ENCODE results near the gene HMGCR. TPM values are rescaled to one million over a fixed set of nuclear protein-coding genes. Genes with fewer than 3 reads are reported as not detected.

Gene HMGCR
- total and polyA plus RNA-seq, 2 of the 8 experiments (the other 6 are each of a cell fraction or from before 2014, with no cell fraction given) = 45.8 to 199 TPM

- no peak for DNase-seq (ENCODE audit: low read depth in 1 of 2, low spot score in 2 of 2)
- Histone ChIP-seq H3K9me3 (ENCODE audit: insufficient read depth in 2 of 2, low read depth in 1 of 2, low read length in 1 of 2) (no peaks in the 10 kb centered on the region), H4K5ac (ENCODE audit: insufficient read length, low read depth, low read length) (no peak overlapping the region)
These were observed 43.1 kb downstream of the HMGCR start for GRCh38 chr5:75380099-75380498.

More at GRCh38 chr5:75380099-75380498, 43.1 kb downstream of the HMGCR start:
- no peaks in the 10 kb centered on the region for H3K23me2 ChIP-seq (ENCODE audit: low read depth, low read length)
- ChIA-PET POLR2A (ENCODE audit: partially characterized antibody) (no interaction called here), CTCF (ENCODE audit: partially characterized antibody) (no interaction called here)
- no peaks in the 10 kb centered on the region for H4K20me1 ChIP-seq (replicated peaks in 1 of 2; ENCODE audit: control insufficient read depth in 1 of 2, insufficient read depth in 2 of 2, low read length in 2 of 2)
- peaks cover 3 to 36% (median 9%) of the 10 kb centered on the region in 4 experiments; a peak in 6 of 8 replicates for H3K36me3 ChIP-seq (ENCODE audit: control insufficient read depth in 2 of 4, insufficient read depth in 4 of 4, low read length in 3 of 4)
- no peak overlapping the region for H3K18ac ChIP-seq (ENCODE audit: extremely low read depth, low read length)
- no peak overlapping the region for H2BK5ac ChIP-seq (ENCODE audit: low read depth, low read length)
- no peak overlapping the region for H4K8ac ChIP-seq (ENCODE audit: extremely low read depth, insufficient read depth, low read length)
- H3K4ac ChIP-seq (replicated peaks; ENCODE audit: insufficient read length, low read depth, low read length) = no peak overlapping the region
- H3K14ac ChIP-seq (ENCODE audit: insufficient read length) = no peak overlapping the region
- no peaks in the 10 kb centered on the region for H3K79me1 ChIP-seq (ENCODE audit: low read depth, low read length)
- H3K4me2 ChIP-seq (ENCODE audit: insufficient read depth in 1 of 2, low read depth in 2 of 2, low read length in 2 of 2) = no peak overlapping the region
- H3K9ac ChIP-seq (replicated peaks in 1 of 4; ENCODE audit: extremely low read depth in 1 of 4, low read depth in 3 of 4, low read length in 3 of 4) = no peak overlapping the region
- H2BK12ac ChIP-seq (ENCODE audit: low read depth, low read length) = no peak overlapping the region
- 83% methylated on average over 1 of the region's 1 CpG; no CpG with 5 or more reads in 1 of the 2 experiments for WGBS, 2 experiments (ENCODE audit: extremely low coverage in 1 of 2, insufficient coverage in 1 of 2, insufficient read length in 1 of 2, insufficient replicate concordance in 2 of 2, low coverage in 1 of 2, low lambda C conversion rate in 2 of 2, missing lambda C conversion rate in 1 of 2)
- no peak overlapping the region for H2BK15ac ChIP-seq (ENCODE audit: low read length)
- H3K23ac ChIP-seq (ENCODE audit: insufficient read length) = no peak overlapping the region
- H3K4me3 ChIP-seq (ENCODE audit: extremely low read depth in 1 of 4, insufficient read depth in 2 of 4, low read depth in 3 of 4, low read length in 4 of 4) = no peak overlapping the region
- TF ChIP-seq CTCF (IDR thresholded peaks at IDR 0.05; ENCODE audit: control extremely low read depth in 1 of 3, insufficient read depth in 1 of 3, low read depth in 1 of 3, low read length in 3 of 3) (no peak), SIN3A (conservative IDR thresholded peaks at IDR 0.05 in 1 of 2, IDR thresholded peaks at IDR 0.05 in 1 of 2; ENCODE audit: low read depth in 1 of 2, low read length in 2 of 2) (no peak), SIRT6 (IDR thresholded peaks at IDR 0.05; ENCODE audit: low read length) (no peak), POLR2A (IDR thresholded peaks at IDR 0.05; ENCODE audit: control extremely low read depth in 1 of 2, low read depth in 2 of 2, low read length in 2 of 2) (no peak), SUZ12 (IDR thresholded peaks at IDR 0.05; ENCODE audit: low read length) (no peak), CEBPB (IDR thresholded peaks at IDR 0.05; ENCODE audit: low read depth, low read length) (no peak)
- no peak overlapping the region for H3K27ac ChIP-seq (ENCODE audit: low read depth, low read length)
- H2BK120ac ChIP-seq (replicated peaks; ENCODE audit: low read depth, low read length) = no peak overlapping the region
- H3K27me3 ChIP-seq (replicated peaks in 1 of 4; ENCODE audit: control insufficient read depth in 3 of 4, extremely low read depth in 1 of 4, insufficient read depth in 3 of 4, low read length in 3 of 4) = peaks cover 0 to 1% (median 0%) of the 10 kb centered on the region in 4 experiments; a peak in 1 of 7 replicates
- peaks cover 0 to 3% (median 0%) of the 10 kb centered on the region in 4 experiments; a peak in 1 of 7 replicates for H3K4me1 ChIP-seq (replicated peaks in 1 of 4; ENCODE audit: control insufficient read depth in 3 of 4, insufficient read depth in 4 of 4, low read length in 3 of 4)
- no peak overlapping the region for H4K91ac ChIP-seq (replicated peaks; ENCODE audit: insufficient read length, low read length)
- no peak overlapping the region for H2AK5ac ChIP-seq (ENCODE audit: low read depth, low read length)
- no peak overlapping the region for H2AFZ ChIP-seq (ENCODE audit: low read length)
- no peaks in the 10 kb centered on the region for H3K79me2 ChIP-seq (ENCODE audit: control insufficient read depth in 1 of 2, insufficient read depth in 2 of 2, low read length in 2 of 2)
- H3K56ac ChIP-seq (replicated peaks; ENCODE audit: insufficient read length, low read depth, low read length) = no peak overlapping the region
- H2BK20ac ChIP-seq (ENCODE audit: low read length) = no peak overlapping the region
- FAIRE-seq = no peak
